Suppressor macrophage (primary cell): ENCODE measurements around the gene CACNA1G.

Experiments used
- DNase-seq, 4 experiments: peaks; one replicate each; pipeline ENCODE4 v3.0.0-alpha.2; 2020 to 2022

CACNA1G gene

GRCh38 chr17:50676065-50676975 is 115.8 kb downstream of the CACNA1G start:
- no peak for DNase-seq
